Endothelial cell of umbilical vein (primary cell): ENCODE results near the gene NACAD. TPM values are rescaled to one million over a fixed set of nuclear protein-coding genes. Genes with fewer than 3 reads are reported as not detected.

ENCODE experiments used
- BruUV-seq: library from RNA; stranded (reverse); fragments of 400-500 nt; replicated peaks from 2 replicates; lab custom pipeline; 2021; lab: Mats Ljungman, UMichigan
- CTCF ChIA-PET: fragments of 300-600, 350-600 bp; sonication (Branson Sonifier 250); formaldehyde crosslinking; loops from one replicate; lab custom pipeline; 2021; ENCODE audit warnings: antibody characterized with exemption, inconsistent platforms; lab: Charles Lee
- POLR2A ChIA-PET: fragments of 300-600, 350-600 bp; sonication (Branson Sonifier 250); formaldehyde crosslinking; loops from one replicate; lab custom pipeline; 2021; ENCODE audit warnings: antibody characterized with exemption, inconsistent platforms; lab: Charles Lee
- DNase-seq: peaks from one replicate; pipeline ENCODE4 v3.0.0-alpha.2; 2011; ENCODE audit warnings: low read depth, low spot score
- FAIRE-seq: peaks from 2 replicates; lab custom pipeline; 2011; peaks lifted over from hg19 to GRCh38; lab: Jason Lieb, UNC
- H2AFZ ChIP-seq: 2 replicates; pipeline ENCODE4 v1.6.0; 2012; ENCODE audit warnings: low read depth, low read length, control low read depth, inconsistent platforms
- H3K27ac ChIP-seq: 2 replicates; pipeline ENCODE4 v1.5.1; 2011; ENCODE audit warnings: low read depth, mild to moderate bottlenecking, control low read depth, low read length, moderate library complexity; ENCODE audit not compliant: insufficient read depth
- H3K27me3 ChIP-seq, 2 experiments: 2 replicates each; pipeline versions ENCODE4 v1.6.0 to v1.6.1; 2011; ENCODE audit warnings: low read length in 2 of 2, mixed read lengths in 1 of 2; ENCODE audit not compliant: control insufficient read depth in 2 of 2, insufficient read depth in 2 of 2
- H3K36me3 ChIP-seq, 2 experiments: 2 replicates in 1 of 2; 3 replicates in 1 of 2; pipeline ENCODE4 v1.5.1; 2011; ENCODE audit warnings: low read length in 2 of 2, mild to moderate bottlenecking in 1 of 2, moderate library complexity in 1 of 2; ENCODE audit not compliant: control insufficient read depth in 2 of 2, insufficient read depth in 2 of 2; ENCODE audit errors: extremely low read depth in 1 of 2
- H3K4me1 ChIP-seq: 3 replicates; pipeline ENCODE4 v1.5.1; 2011; ENCODE audit warnings: mild to moderate bottlenecking, low read length; ENCODE audit not compliant: control insufficient read depth, insufficient read depth; ENCODE audit errors: extremely low read depth
- H3K4me2 ChIP-seq: 2 replicates; pipeline ENCODE4 v1.6.1; 2011; ENCODE audit warnings: low read length, control low read depth, mixed read lengths; ENCODE audit not compliant: insufficient read depth
- H3K4me3 ChIP-seq, 3 experiments: fragments of 200-600 bp in 1 of 3; sonication (generic), shearing (Covaris generic) in 1 of 3; replicated peaks in 1 of 3; 2 replicates each; pipeline ENCODE4 v1.5.1; 2011 to 2016; ENCODE audit warnings: control low read depth in 3 of 3, low read length in 3 of 3, mild to moderate bottlenecking in 2 of 3, inconsistent platforms in 1 of 3, low read depth in 1 of 3, moderate library complexity in 1 of 3; ENCODE audit not compliant: insufficient read depth in 1 of 3
- H3K79me2 ChIP-seq: 2 replicates; pipeline ENCODE4 v1.6.0; 2012; ENCODE audit warnings: low read length, inconsistent platforms; ENCODE audit not compliant: control insufficient read depth, insufficient read depth
- H3K9ac ChIP-seq: replicated peaks from 2 replicates; pipeline ENCODE3; 2011; ENCODE audit warnings: low read length, control low read depth; ENCODE audit not compliant: insufficient read depth; ENCODE audit errors: extremely low read depth
- H3K9me1 ChIP-seq: replicated peaks from 3 replicates; pipeline ENCODE4 v1.6.0; 2011; ENCODE audit warnings: mild to moderate bottlenecking, low read length; ENCODE audit not compliant: control insufficient read depth, insufficient read depth; ENCODE audit errors: extremely low read depth
- H3K9me3 ChIP-seq: replicated peaks from 2 replicates; pipeline ENCODE4 v1.5.1; 2012; ENCODE audit warnings: low read length, inconsistent platforms; ENCODE audit not compliant: control insufficient read depth, insufficient read depth
- H4K20me1 ChIP-seq: replicated peaks from 2 replicates; pipeline ENCODE3; 2011; ENCODE audit warnings: mild to moderate bottlenecking, low read length; ENCODE audit not compliant: control insufficient read depth, insufficient read depth; ENCODE audit errors: extremely low read depth
- EZH2 ChIP-seq: IDR thresholded peaks from 2 replicates; pipeline ENCODE4 v1.6.1; 2012; ENCODE audit warnings: borderline replicate concordance, low read depth, mild to moderate bottlenecking, moderate library complexity, low read length, inconsistent platforms; ENCODE audit not compliant: severe bottlenecking
- JUN ChIP-seq: IDR thresholded peaks from 2 replicates; pipeline ENCODE4 v1.6.1; 2011; ENCODE audit warnings: borderline replicate concordance, low read depth; ENCODE audit not compliant: insufficient read length, insufficient read depth
- MAX ChIP-seq: IDR thresholded peaks from 2 replicates; pipeline ENCODE4 v1.6.1; 2011; ENCODE audit not compliant: insufficient read depth, insufficient read length
- dilution Hi-C: fragments of 300-500 bp; cut with MboI; formaldehyde crosslinking; loops from one replicate; pipeline ENCODE4 v1.15.0; 2019; ENCODE audit warnings: low sequenced_read_pairs; ENCODE audit not compliant: extremely low pct_ligation_motif_present
- intact Hi-C: fragments of 100-400 bp; cut with micrococcal nuclease; formaldehyde crosslinking; loops from one replicate; pipeline ENCODE4 v1.10.0; 2022
- polyA plus RNA-seq, 4 experiments: library from polyadenylated mRNA; depleted of rRNA in 3 of 4; stranded (reverse) in 3 of 4; unstranded in 1 of 4; fragments of >200 nt; gene quantifications; 2 replicates each; pipeline versions ENCODE4 v1.2.1 to v1.2.3, GENCODE V29; 2011 to 2012; ENCODE audit warnings: missing spikeins in 1 of 4
- total RNA-seq: library from RNA; stranded (reverse); gene quantifications from 2 replicates; pipeline ENCODE4 v1.2.3, GENCODE V29; 2021
- TF ChIP-seq, protein P1 (sequence below), 2 donors: IDR thresholded peaks; 1 replicate in 1 of 2; 2 replicates in 1 of 2; pipeline ENCODE4 v1.5.1; 2011; ENCODE audit warnings: low read length in 2 of 2, mild to moderate bottlenecking in 2 of 2, moderate library complexity in 2 of 2, control low read depth in 1 of 2, inconsistent platforms in 1 of 2, low read depth in 1 of 2; ENCODE audit not compliant: insufficient read depth in 1 of 2; ENCODE audit errors: extremely low read depth in 1 of 2

The NACAD gene
- total and polyA plus RNA-seq, 2 donors (not counting 3 experiments of a cell fraction or from before 2014, with no cell fraction given): 1.4 to 6.6 TPM

DNA sequence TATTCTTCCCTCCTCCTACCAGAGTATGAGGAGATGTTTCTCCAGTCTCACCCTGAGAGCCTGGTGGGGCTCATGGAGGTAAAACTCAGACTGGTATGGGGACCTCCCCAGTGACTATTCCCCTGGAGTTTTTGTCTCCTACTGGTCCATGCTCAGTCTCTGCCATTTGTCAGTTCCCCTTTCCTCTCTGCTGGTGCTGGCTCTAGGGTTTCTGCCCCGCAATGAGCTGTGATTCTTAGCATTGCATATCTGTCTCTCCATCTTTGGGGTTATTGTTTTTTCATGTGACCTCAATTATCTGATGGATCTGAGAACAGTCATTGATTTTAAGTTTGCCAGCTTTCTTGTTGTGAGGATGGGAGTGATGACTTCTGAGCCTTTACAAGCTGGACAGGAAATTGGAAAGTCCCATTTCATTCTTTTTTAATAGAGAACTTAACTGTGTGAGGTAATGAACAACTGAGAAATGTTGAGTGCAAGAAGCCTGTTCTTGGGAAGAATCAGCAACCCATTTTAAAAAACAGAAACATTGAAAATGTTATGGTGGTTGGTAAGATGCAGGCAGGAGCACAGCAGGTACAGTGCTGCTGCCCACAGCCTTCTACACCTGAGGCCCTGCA lies 26.9 kb downstream of the NACAD start:
- Histone ChIP-seq H3K27me3 (no peaks in the 10 kb centered on the region), H3K4me3 (no peak overlapping the region), H2AFZ (no peak overlapping the region), H3K79me2 (peaks cover 21% of the 10 kb centered on the region), H4K20me1 (peaks cover 2% of the 10 kb centered on the region), H3K9me1 (no peaks in the 10 kb centered on the region), H3K4me2 (no peak overlapping the region), H3K36me3 (peaks cover 0 to 5% of the 10 kb centered on the region in 2 experiments), H3K9ac (no peak overlapping the region), H3K27ac (no peak overlapping the region), H3K4me1 (no peaks in the 10 kb centered on the region), H3K9me3 (no peaks in the 10 kb centered on the region)
- ChIA-PET CTCF (interaction anchor here (0.9 to 1.2 kb wide), 2 partner anchors 74 to 88 kb away, joined by 3 read pairs; no protein-coding TSS in a partner anchor), POLR2A (no interaction called here)
- DNase-seq: no peak
- intact Hi-C loops (no loop called here), dilution Hi-C loops (no loop called here)
- no TSS peak for BruUV-seq
- TF ChIP-seq, protein P1, sequence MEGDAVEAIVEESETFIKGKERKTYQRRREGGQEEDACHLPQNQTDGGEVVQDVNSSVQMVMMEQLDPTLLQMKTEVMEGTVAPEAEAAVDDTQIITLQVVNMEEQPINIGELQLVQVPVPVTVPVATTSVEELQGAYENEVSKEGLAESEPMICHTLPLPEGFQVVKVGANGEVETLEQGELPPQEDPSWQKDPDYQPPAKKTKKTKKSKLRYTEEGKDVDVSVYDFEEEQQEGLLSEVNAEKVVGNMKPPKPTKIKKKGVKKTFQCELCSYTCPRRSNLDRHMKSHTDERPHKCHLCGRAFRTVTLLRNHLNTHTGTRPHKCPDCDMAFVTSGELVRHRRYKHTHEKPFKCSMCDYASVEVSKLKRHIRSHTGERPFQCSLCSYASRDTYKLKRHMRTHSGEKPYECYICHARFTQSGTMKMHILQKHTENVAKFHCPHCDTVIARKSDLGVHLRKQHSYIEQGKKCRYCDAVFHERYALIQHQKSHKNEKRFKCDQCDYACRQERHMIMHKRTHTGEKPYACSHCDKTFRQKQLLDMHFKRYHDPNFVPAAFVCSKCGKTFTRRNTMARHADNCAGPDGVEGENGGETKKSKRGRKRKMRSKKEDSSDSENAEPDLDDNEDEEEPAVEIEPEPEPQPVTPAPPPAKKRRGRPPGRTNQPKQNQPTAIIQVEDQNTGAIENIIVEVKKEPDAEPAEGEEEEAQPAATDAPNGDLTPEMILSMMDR (IDR thresholded peaks at IDR 0.05; ENCODE audit: extremely low read depth in 1 of 2, insufficient read depth in 1 of 2, low read depth in 1 of 2, low read length in 2 of 2): no peak
- TF ChIP-seq EZH2: no peak
- no peak for TF ChIP-seq JUN
- TF ChIP-seq MAX: no peak
- no peak for FAIRE-seq
